K562 (cell line): ENCODE data around the gene MZB1. TPM values are rescaled to one million over a fixed set of nuclear protein-coding genes. Genes with fewer than 3 reads are reported as not detected.

Experiments
- ATAC-seq: fragments of 200-7000 bp; cut with Tn5 transposase; 3 replicates; pipeline ENCODE4 v1.9.1; 2020; ENCODE audit warnings: moderate library complexity
- BruUV-seq: library from RNA; stranded (reverse); fragments of 400-500 nt; replicated peaks from 2 replicates; lab custom pipeline; 2021; lab: Mats Ljungman, UMichigan
- CTCF ChIA-PET: fragments of 300-600 bp; formaldehyde crosslinking; extraction: SDS; loops from one replicate; lab custom pipeline; 2021; ENCODE audit warnings: low intra/inter-chr PET ratio; lab: Yijun Ruan, JAX
- POLR2A ChIA-PET: fragments of 300-600, 350-650 bp; sonication (Branson Sonifier 250); formaldehyde crosslinking; extraction: SDS; loops from one replicate; lab custom pipeline; 2021; ENCODE audit warnings: antibody characterized with exemption, inconsistent platforms; lab: Yijun Ruan, JAX
- DNase-seq, 4 experiments: peaks; one replicate each; pipeline versions ENCODE4 v3.0.0 to v3.0.0-alpha.2; 2011 to 2018; ENCODE audit warnings: low spot score in 3 of 4, mixed read lengths in 3 of 4; ENCODE audit errors: extremely low read depth in 1 of 4
- FAIRE-seq: peaks from 2 replicates; lab custom pipeline; 2011; peaks lifted over from hg19 to GRCh38; lab: Jason Lieb, UNC
- H2AFZ ChIP-seq: 2 replicates; pipeline ENCODE4 v1.6.0; 2011; ENCODE audit warnings: low read depth, low read length, control low read depth, inconsistent platforms
- H3K27ac ChIP-seq: fragments of 200-600 bp; 3 replicates; pipeline ENCODE4 v1.8.0; 2011; ENCODE audit warnings: low read depth, mild to moderate bottlenecking, control low read depth, inconsistent platforms, low read length, moderate library complexity, mixed read lengths; ENCODE audit errors: extremely low read depth
- H3K27me3 ChIP-seq, 2 experiments: fragments of 300-600 bp in 1 of 2; 2 replicates in 1 of 2; 3 replicates in 1 of 2; pipeline versions ENCODE4 v1.6.0 to v1.8.0; 2011; ENCODE audit warnings: inconsistent platforms in 2 of 2, low read length in 2 of 2, mild to moderate bottlenecking in 1 of 2, mixed read lengths in 1 of 2, moderate library complexity in 1 of 2; ENCODE audit not compliant: control insufficient read depth in 2 of 2, insufficient read depth in 2 of 2
- H3K36me3 ChIP-seq: fragments of 300-600 bp; 3 replicates; pipeline ENCODE4 v1.8.0; 2011; ENCODE audit warnings: mild to moderate bottlenecking, low read length, inconsistent platforms; ENCODE audit not compliant: control insufficient read depth, insufficient read depth
- H3K4me1 ChIP-seq, 2 experiments: fragments of 200-600 bp in 1 of 2; replicated peaks in 1 of 2; 2 replicates in 1 of 2; 3 replicates in 1 of 2; pipeline versions ENCODE4 v1.5.1 to v1.8.0; 2011; ENCODE audit warnings: inconsistent platforms in 2 of 2, low read length in 2 of 2, mild to moderate bottlenecking in 1 of 2, mixed read lengths in 1 of 2, moderate library complexity in 1 of 2; ENCODE audit not compliant: control insufficient read depth in 2 of 2, insufficient read depth in 2 of 2
- H3K4me2 ChIP-seq: 2 replicates; pipeline ENCODE4 v1.6.1; 2011; ENCODE audit warnings: low read length, control low read depth, inconsistent platforms, mixed read lengths; ENCODE audit not compliant: insufficient read depth
- H3K4me3 ChIP-seq: fragments of 200-600 bp; sonication (generic), shearing (Covaris generic); 2 replicates; pipeline ENCODE4 v1.5.1; 2016; ENCODE audit warnings: control low read depth, inconsistent platforms
- H3K79me2 ChIP-seq: fragments of 200-600 bp; 3 replicates; pipeline ENCODE4 v1.8.0; 2011; ENCODE audit warnings: low read length, inconsistent platforms; ENCODE audit not compliant: control insufficient read depth, insufficient read depth
- H3K9ac ChIP-seq, 2 experiments: 2 replicates each; pipeline versions ENCODE4 v1.6.0 to v1.6.1; 2011; ENCODE audit warnings: low read depth in 2 of 2, low read length in 2 of 2, control low read depth in 1 of 2, inconsistent platforms in 1 of 2, mild to moderate bottlenecking in 1 of 2, mixed read lengths in 1 of 2; ENCODE audit not compliant: insufficient read depth in 1 of 2
- H3K9me1 ChIP-seq: one replicate; pipeline ENCODE4 v1.6.0; 2011; ENCODE audit warnings: inconsistent platforms, mild to moderate bottlenecking, low read length, moderate library complexity; ENCODE audit not compliant: control insufficient read depth, insufficient read depth
- H3K9me3 ChIP-seq: replicated peaks from 2 replicates; pipeline ENCODE4 v1.5.1; 2011; ENCODE audit warnings: low read depth, low read length, inconsistent platforms; ENCODE audit not compliant: control insufficient read depth, insufficient read depth
- H4K20me1 ChIP-seq: replicated peaks from 2 replicates; pipeline ENCODE4 v1.6.1; 2011; ENCODE audit warnings: low read length, inconsistent platforms, mixed read lengths; ENCODE audit not compliant: control insufficient read depth, insufficient read depth
- BMI1 ChIP-seq: fragments of 150-350 bp; IDR thresholded peaks from 2 replicates; pipeline ENCODE4 v1.6.1; 2014; ENCODE audit warnings: low read length
- CEBPG ChIP-seq, 3 experiments: fragments of 200-800 bp in 1 of 3; sonication (Bioruptor generic) in 1 of 3; sonication (generic) in 1 of 3; formaldehyde crosslinking in 1 of 3; IDR thresholded peaks in 2 of 3; conservative IDR thresholded peaks in 1 of 3; 2 replicates each; pipeline versions ENCODE4 v1.6.1 to v1.8.0; 2016 to 2022; ENCODE audit warnings: missing compliant biosample characterization in 2 of 3, missing genetic modification characterization in 2 of 3, mild to moderate bottlenecking in 1 of 3, missing genetic modification reagents in 1 of 3
- NBN ChIP-seq: fragments of 450-650 bp; IDR thresholded peaks from 2 replicates; pipeline ENCODE4 v1.6.1; 2016; ENCODE audit warnings: low read depth, mild to moderate bottlenecking
- PATZ1 ChIP-seq: fragments of 250-450 bp; sonication (Bioruptor Pico); IDR thresholded peaks from 2 replicates; pipeline ENCODE4 v1.5.0; 2020; ENCODE audit warnings: mild to moderate bottlenecking, borderline replicate concordance
- SIX5 ChIP-seq, 2 experiments: IDR thresholded peaks; 2 replicates each; pipeline ENCODE4 v1.6.1; 2011; ENCODE audit warnings: low read length in 2 of 2, borderline replicate concordance in 1 of 2, low read depth in 1 of 2, mild to moderate bottlenecking in 1 of 2, moderate library complexity in 1 of 2; ENCODE audit not compliant: insufficient read depth in 1 of 2
- SP1 ChIP-seq: sonication (generic); formaldehyde crosslinking; IDR thresholded peaks from 2 replicates; pipeline ENCODE4 v1.8.1; 2022; ENCODE audit warnings: mild to moderate bottlenecking, missing genetic modification reagents
- STAT5A ChIP-seq: IDR thresholded peaks from 2 replicates; pipeline ENCODE4 v1.6.1; 2012; ENCODE audit warnings: low read length, inconsistent platforms, borderline replicate concordance
- ZNF41 ChIP-seq: fragments of 250-450 bp; sonication (Bioruptor Pico); conservative IDR thresholded peaks from 2 replicates; pipeline ENCODE4 v1.4.0; 2020; ENCODE audit warnings: mild to moderate bottlenecking
- ZNF707 ChIP-seq: fragments of 250-450 bp; sonication (Bioruptor Pico); conservative IDR thresholded peaks from 2 replicates; pipeline ENCODE4 v1.8.0; 2022; ENCODE audit warnings: inconsistent platforms, mild to moderate bottlenecking, moderate library complexity
- WGBS: fragments of 100-300 bp; shearing (Covaris generic); methylation state at CpG from one replicate; pipeline ENCODE4 v1.1.6; 2016; ENCODE audit warnings: low coverage, mixed read lengths; ENCODE audit not compliant: insufficient coverage; ENCODE audit errors: missing lambda C conversion rate; 5-methylcytosine and 5-hydroxymethylcytosine counted together
- in situ Hi-C: fragments of 300-500 bp; cut with MboI; formaldehyde crosslinking; loops from 4 replicates; pipeline ENCODE4 v1.15.0; 2018; ENCODE audit warnings: inconsistent platforms, mixed read lengths
- intact Hi-C: fragments of 100-400 bp; cut with micrococcal nuclease; formaldehyde crosslinking; loops from 2 replicates; pipeline ENCODE4 v1.14.2; 2022
- polyA plus RNA-seq, 8 experiments: library from polyadenylated mRNA; depleted of rRNA in 4 of 8; stranded (reverse) in 5 of 8; unstranded in 3 of 8; fragments of >200 nt; fragmentation: Nextera tagmentation in 2 of 8; fragmentation: Illumina TruSeq in 1 of 8; extraction: Ambion mirVana in 2 of 8; extraction: Trizol in 1 of 8; gene quantifications; 2 replicates each; pipeline versions ENCODE4 v1.2.1 to v1.2.3, GENCODE V29; 2011 to 2014; ENCODE audit warnings: inconsistent platforms in 1 of 8, missing spikeins in 1 of 8
- total RNA-seq, 7 experiments: library from RNA; depleted of rRNA in 6 of 7; stranded (reverse); fragments of >200 nt in 6 of 7; fragmentation: Illumina TruSeq in 2 of 7; extraction: Trizol in 2 of 7; gene quantifications; 2 replicates each; pipeline versions ENCODE4 v1.2.1 to v1.2.3, GENCODE V29; 2011 to 2021; ENCODE audit warnings: low replicate concordance in 1 of 7

Gene MZB1
- total and polyA plus RNA-seq, 9 of the 15 experiments (the other 6 are each of a cell fraction or from before 2014, with no cell fraction given) = 0.13 to 0.31 TPM; not detected in 7

- H3K9me1 ChIP-seq = no peaks in the 10 kb centered on the region
- peaks cover 15 to 16% of the 10 kb centered on the region in 2 experiments for H3K4me1 ChIP-seq
- POLR2A ChIA-PET = interaction anchor here (0.6 to 1.6 kb wide), 4 partner anchors 15 to 158 kb away, joined by 3 to 4 read pairs (median 3); no protein-coding TSS in a partner anchor
- no peaks in the 10 kb centered on the region for H4K20me1 ChIP-seq
- no peaks in the 10 kb centered on the region for H3K9me3 ChIP-seq
- 0 out of 3 replicates have a peak, but pooled peaks cover 2% of the 10 kb centered on the region for H3K36me3 ChIP-seq
- in situ Hi-C loops = no loop called here
- no peak overlapping the region for H3K4me3 ChIP-seq
- ATAC-seq (no peak), DNase-seq (peak in 1 of 4 experiments; percentile 33), FAIRE-seq (no peak)
- intact Hi-C loops = loop anchor here (5.0 kb wide), 1 partner anchor 59 kb away; the partner anchor contains the start of gene PAIP2
- CTCF ChIA-PET = no interaction called here
- H3K27me3 ChIP-seq = no peaks in the 10 kb centered on the region
- H2AFZ ChIP-seq = no peak overlapping the region
- WGBS = 47% methylated on average over 10 of the region's 10 CpGs
- H3K9ac ChIP-seq = no peak overlapping the region; a peak in 1 of 4 replicates
- no peaks in the 10 kb centered on the region for H3K79me2 ChIP-seq
- TF ChIP-seq NBN (no peak), CEBPG (CRISPR knock-in tag; IDR thresholded peaks at IDR 0.05) (no peak), CEBPG (tag; conservative IDR thresholded peaks at IDR 0.05 in 1 of 2, IDR thresholded peaks at IDR 0.05 in 1 of 2) (no peak), ZNF41 (CRISPR knock-in tag) (no peak), ZNF707 (no peak), STAT5A (no peak), PATZ1 (CRISPR knock-in tag) (no peak), SIX5 (IDR thresholded peaks at IDR 0.05; ENCODE audit: borderline replicate concordance in 1 of 2, insufficient read depth in 1 of 2, low read depth in 1 of 2, low read length in 2 of 2) (no peak), BMI1 (no peak), SP1 (CRISPR knock-in tag) (no peak)
- H3K27ac ChIP-seq = no peak overlapping the region
- no TSS peak for BruUV-seq
- no peak overlapping the region for H3K4me2 ChIP-seq
Observed at GRCh38 chr5:139401546-139401945, 11.8 kb upstream of the MZB1 start.
